Left ventricle myocardium inferior (tissue), 1 donor: ENCODE data around the gene ENPP1. TPM values are rescaled to one million over a fixed set of nuclear protein-coding genes. Genes with fewer than 3 reads are reported as not detected.
A peak's percentile ranks its signal among the peaks of the same experiment; 100 is the strongest.
"Not testable (repeated sequence)": the region's sequence is repeated elsewhere in the genome, so short reads cannot be mapped to it uniquely, and the experiment has no call there.

Source experiments
- DNase-seq: peaks from one replicate; pipeline ENCODE4 v3.0.0-alpha.2; 2020
- H3K27ac ChIP-seq: fragments of 200-600 bp; replicated peaks from 2 replicates; pipeline ENCODE4 v1.8.0; 2021
- H3K27me3 ChIP-seq: fragments of 200-600 bp; 2 replicates; pipeline ENCODE4 v1.8.0; 2021; ENCODE audit warnings: low read depth
- H3K36me3 ChIP-seq: fragments of 200-600 bp; 2 replicates; pipeline ENCODE4 v1.8.0; 2021
- H3K4me1 ChIP-seq: fragments of 200-600 bp; 2 replicates; pipeline ENCODE4 v1.8.0; 2021
- H3K4me3 ChIP-seq: fragments of 200-600 bp; 2 replicates; pipeline ENCODE4 v1.8.0; 2021; ENCODE audit warnings: mild to moderate bottlenecking, moderate library complexity
- H3K9me3 ChIP-seq: fragments of 200-600 bp; replicated peaks from 2 replicates; pipeline ENCODE4 v1.8.0; 2021
- intact Hi-C: fragments of 100-400 bp; cut with micrococcal nuclease; formaldehyde crosslinking; loops from one replicate; pipeline ENCODE4 v1.11.0; 2022
- total RNA-seq: library from RNA; stranded (reverse); fragmentation: NEBNext Ultra II Directional; extraction: Animal tissue kit (Norgen Biotek cat#: 25700); gene quantifications from one replicate; pipeline ENCODE4 v1.2.1, GENCODE V29; 2021
- TF ChIP-seq, protein P1 (sequence below): fragments of 200-600 bp; IDR thresholded peaks from 2 replicates; pipeline ENCODE4 v1.8.0; 2021; ENCODE audit warnings: antibody characterized with exemption, mild to moderate bottlenecking, borderline replicate concordance
- donor health status: DM: no; HTN: yes; CAD: no; lungs with severe emphysema.

The ENPP1 gene
- total RNA-seq, 1 donor from 2014 or later, result 2.9 TPM

- TF ChIP-seq, protein P1, sequence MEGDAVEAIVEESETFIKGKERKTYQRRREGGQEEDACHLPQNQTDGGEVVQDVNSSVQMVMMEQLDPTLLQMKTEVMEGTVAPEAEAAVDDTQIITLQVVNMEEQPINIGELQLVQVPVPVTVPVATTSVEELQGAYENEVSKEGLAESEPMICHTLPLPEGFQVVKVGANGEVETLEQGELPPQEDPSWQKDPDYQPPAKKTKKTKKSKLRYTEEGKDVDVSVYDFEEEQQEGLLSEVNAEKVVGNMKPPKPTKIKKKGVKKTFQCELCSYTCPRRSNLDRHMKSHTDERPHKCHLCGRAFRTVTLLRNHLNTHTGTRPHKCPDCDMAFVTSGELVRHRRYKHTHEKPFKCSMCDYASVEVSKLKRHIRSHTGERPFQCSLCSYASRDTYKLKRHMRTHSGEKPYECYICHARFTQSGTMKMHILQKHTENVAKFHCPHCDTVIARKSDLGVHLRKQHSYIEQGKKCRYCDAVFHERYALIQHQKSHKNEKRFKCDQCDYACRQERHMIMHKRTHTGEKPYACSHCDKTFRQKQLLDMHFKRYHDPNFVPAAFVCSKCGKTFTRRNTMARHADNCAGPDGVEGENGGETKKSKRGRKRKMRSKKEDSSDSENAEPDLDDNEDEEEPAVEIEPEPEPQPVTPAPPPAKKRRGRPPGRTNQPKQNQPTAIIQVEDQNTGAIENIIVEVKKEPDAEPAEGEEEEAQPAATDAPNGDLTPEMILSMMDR, result no peak
- intact Hi-C loops, result loop anchor here (5.0 kb wide), 1 partner anchor 218 kb away; no protein-coding TSS in a partner anchor
- DNase-seq, result no peak
- Histone ChIP-seq H3K4me1 (no peaks in the 10 kb centered on the region), H3K9me3 (no peaks in the 10 kb centered on the region), H3K36me3 (no peaks in the 10 kb centered on the region), H3K4me3 (no peak overlapping the region), H3K27me3 (peaks cover 46% of the 10 kb centered on the region), H3K27ac (no peak overlapping the region)
Measured at GRCh38 chr6:131910219-131910589, 102.4 kb downstream of the ENPP1 start.

DNA sequence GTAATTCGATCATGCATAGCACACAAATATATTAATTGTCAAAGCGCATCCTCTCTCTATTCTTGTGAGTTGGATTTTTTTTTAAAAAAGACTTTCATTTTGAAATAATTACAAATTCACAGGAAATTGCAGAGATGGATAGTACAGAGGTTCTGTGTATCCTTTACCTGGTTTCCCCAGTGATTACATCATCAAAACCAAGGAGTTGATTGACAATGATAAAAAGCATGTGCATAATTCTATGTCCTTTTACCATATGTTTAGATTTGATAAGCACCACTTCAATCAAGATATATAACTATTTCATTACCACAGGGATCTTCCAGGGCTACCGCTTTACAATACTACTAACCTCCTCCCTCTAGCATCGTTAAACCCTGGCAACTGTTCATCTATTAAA is 103.1 kb downstream of the ENPP1 start:
- no peaks in the 10 kb centered on the region for H3K36me3 ChIP-seq
- no peaks in the 10 kb centered on the region for H3K9me3 ChIP-seq
- no peak for DNase-seq
- H3K4me1 ChIP-seq, result no peaks in the 10 kb centered on the region
- TF ChIP-seq, protein P1, result no peak
- intact Hi-C loops, result loop anchor here (5.0 kb wide), 1 partner anchor 219 kb away; no protein-coding TSS in a partner anchor
- no peak overlapping the region for H3K4me3 ChIP-seq
- H3K27ac ChIP-seq, result no peak overlapping the region
- peaks cover 46% of the 10 kb centered on the region for H3K27me3 ChIP-seq

- H3K27ac ChIP-seq, result no peak overlapping the region
- TF ChIP-seq, protein P1, result no peak
- no peak for DNase-seq
- intact Hi-C loops, result loop anchor here (5.0 kb wide), 1 partner anchor 220 kb away; no protein-coding TSS in a partner anchor
- H3K4me3 ChIP-seq, result no peak overlapping the region
- H3K9me3 ChIP-seq, result no peaks in the 10 kb centered on the region
- H3K4me1 ChIP-seq, result no peaks in the 10 kb centered on the region
- peaks cover 49% of the 10 kb centered on the region for H3K27me3 ChIP-seq
- H3K36me3 ChIP-seq, result no peaks in the 10 kb centered on the region
Measured at GRCh38 chr6:131911951-131912350, 104.1 kb downstream of the ENPP1 start.

- Histone ChIP-seq H3K27ac (no peak overlapping the region), H3K36me3 (no peaks in the 10 kb centered on the region), H3K4me3 (no peak overlapping the region), H3K9me3 (no peaks in the 10 kb centered on the region), H3K27me3 (peaks cover 43% of the 10 kb centered on the region), H3K4me1 (no peaks in the 10 kb centered on the region)
- intact Hi-C loops, result loop anchor here (5.0 kb wide), 1 partner anchor 222 kb away; no protein-coding TSS in a partner anchor
- TF ChIP-seq, protein P1, result no peak
- DNase-seq, result no peak
Measured at GRCh38 chr6:131914234-131914633, 106.4 kb downstream of the ENPP1 start.

GRCh38 chr6:131914967-131915751 is 107.3 kb downstream of the ENPP1 start:
- H3K4me3 ChIP-seq, result no peak overlapping the region
- peak; percentile 19 for DNase-seq
- no peak overlapping the region for H3K27ac ChIP-seq
- H3K9me3 ChIP-seq, result no peaks in the 10 kb centered on the region
- H3K27me3 ChIP-seq, result peaks cover 43% of the 10 kb centered on the region
- intact Hi-C loops, result loop anchor here (5.0 kb wide), 1 partner anchor 223 kb away; no protein-coding TSS in a partner anchor
- no peaks in the 10 kb centered on the region for H3K36me3 ChIP-seq
- TF ChIP-seq, protein P1, result peak; percentile 88
- no peaks in the 10 kb centered on the region for H3K4me1 ChIP-seq

DNA sequence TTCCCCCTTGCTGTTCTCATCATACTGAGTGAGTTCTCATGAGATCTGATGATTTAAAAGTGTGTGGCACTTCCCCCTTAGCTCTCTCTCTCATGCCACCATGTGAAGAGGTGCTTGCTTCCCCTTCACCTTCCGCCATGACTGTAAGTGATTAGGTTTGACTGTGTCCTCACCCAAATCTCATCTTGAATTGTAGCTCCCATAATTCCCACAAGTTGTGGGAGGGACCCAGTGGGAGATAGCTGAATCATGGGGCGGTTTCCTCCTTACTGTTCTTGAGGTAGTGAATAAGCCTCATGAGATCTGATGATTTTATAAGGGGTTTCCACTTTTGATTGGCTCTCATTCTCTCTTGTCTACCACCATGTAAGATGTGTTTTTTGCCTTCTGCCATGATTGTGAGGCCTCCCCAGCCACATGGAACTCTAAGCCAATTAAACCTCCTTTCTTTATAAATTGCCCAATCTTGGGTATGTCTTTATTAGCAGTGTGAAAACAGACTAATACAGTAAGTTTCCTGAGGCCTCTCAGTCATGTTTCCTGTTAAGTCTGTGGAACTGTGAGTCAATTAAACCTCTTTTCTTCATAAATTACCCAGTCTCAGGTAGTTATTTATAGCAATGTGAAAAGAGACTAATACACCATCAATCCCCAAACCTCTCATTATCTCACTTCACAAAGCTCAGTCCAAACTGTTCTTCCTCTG is 108.4 kb downstream of the ENPP1 start:
- H3K36me3 ChIP-seq, intact Hi-C loops, H3K9me3 ChIP-seq, H3K4me3 ChIP-seq, DNase-seq, H3K4me1 ChIP-seq, H3K27ac ChIP-seq: not testable (repeated sequence)
- H3K27me3 ChIP-seq, result peaks cover 33% of the 10 kb centered on the region
